ENCODE results near the gene HERC4. TPM values are rescaled to one million over a fixed set of nuclear protein-coding genes. Genes with fewer than 3 reads are reported as not detected.

HERC4 gene
- total and polyA plus RNA-seq, 2 donors (not counting 3 experiments of a cell fraction or from before 2014, with no cell fraction given) = 10.6 to 73.7 TPM

- H3K79me2 ChIP-seq (ENCODE audit: control insufficient read depth, insufficient read depth, low read length) = no peaks in the 10 kb centered on the region
These were observed 85.0 kb downstream of the HERC4 start for GRCh38 chr10:67990093-67990492.

More at GRCh38 chr10:67990093-67990492, 85.0 kb downstream of the HERC4 start:
- H2AFZ ChIP-seq (ENCODE audit: low read depth, low read length) = no peak overlapping the region
- no peak overlapping the region for H3K4me3 ChIP-seq (replicated peaks in 1 of 3; ENCODE audit: insufficient read depth in 1 of 3, low read depth in 1 of 3, low read length in 3 of 3)
- no peak for FAIRE-seq
- no peak overlapping the region for H3K4me2 ChIP-seq (ENCODE audit: insufficient read depth, low read length)
- ChIA-PET CTCF (no interaction called here), POLR2A (no interaction called here)
- no peaks in the 10 kb centered on the region for H3K9me1 ChIP-seq (replicated peaks; ENCODE audit: control insufficient read depth, extremely low read depth, insufficient read depth, low read length)
- no peaks in the 10 kb centered on the region for H3K9me3 ChIP-seq (replicated peaks; ENCODE audit: control insufficient read depth, insufficient read depth, low read length)
- no peaks in the 10 kb centered on the region for H3K27me3 ChIP-seq (ENCODE audit: control insufficient read depth in 2 of 2, insufficient read depth in 2 of 2, low read length in 2 of 2)
- H3K36me3 ChIP-seq (ENCODE audit: control insufficient read depth in 2 of 2, extremely low read depth in 1 of 2, insufficient read depth in 2 of 2, low read length in 2 of 2) = peaks cover 3 to 16% of the 10 kb centered on the region in 2 experiments
- intact Hi-C loops (cut with micrococcal nuclease) (no loop called here), dilution Hi-C loops (cut with MboI; ENCODE audit: extremely low pct_ligation_motif_present, low sequenced_read_pairs) (no loop called here)
- TF ChIP-seq, protein P1, sequence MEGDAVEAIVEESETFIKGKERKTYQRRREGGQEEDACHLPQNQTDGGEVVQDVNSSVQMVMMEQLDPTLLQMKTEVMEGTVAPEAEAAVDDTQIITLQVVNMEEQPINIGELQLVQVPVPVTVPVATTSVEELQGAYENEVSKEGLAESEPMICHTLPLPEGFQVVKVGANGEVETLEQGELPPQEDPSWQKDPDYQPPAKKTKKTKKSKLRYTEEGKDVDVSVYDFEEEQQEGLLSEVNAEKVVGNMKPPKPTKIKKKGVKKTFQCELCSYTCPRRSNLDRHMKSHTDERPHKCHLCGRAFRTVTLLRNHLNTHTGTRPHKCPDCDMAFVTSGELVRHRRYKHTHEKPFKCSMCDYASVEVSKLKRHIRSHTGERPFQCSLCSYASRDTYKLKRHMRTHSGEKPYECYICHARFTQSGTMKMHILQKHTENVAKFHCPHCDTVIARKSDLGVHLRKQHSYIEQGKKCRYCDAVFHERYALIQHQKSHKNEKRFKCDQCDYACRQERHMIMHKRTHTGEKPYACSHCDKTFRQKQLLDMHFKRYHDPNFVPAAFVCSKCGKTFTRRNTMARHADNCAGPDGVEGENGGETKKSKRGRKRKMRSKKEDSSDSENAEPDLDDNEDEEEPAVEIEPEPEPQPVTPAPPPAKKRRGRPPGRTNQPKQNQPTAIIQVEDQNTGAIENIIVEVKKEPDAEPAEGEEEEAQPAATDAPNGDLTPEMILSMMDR (IDR thresholded peaks at IDR 0.05; ENCODE audit: extremely low read depth in 1 of 2, insufficient read depth in 1 of 2, low read depth in 1 of 2, low read length in 2 of 2) = no peak
- TF ChIP-seq POLR2A (IDR thresholded peaks at IDR 0.05; ENCODE audit: low read depth, low read length) (no peak), MAX (IDR thresholded peaks at IDR 0.05; ENCODE audit: insufficient read depth, insufficient read length) (no peak), MYC (IDR thresholded peaks at IDR 0.05; ENCODE audit: low read depth, low read length) (no peak), GATA2 (IDR thresholded peaks at IDR 0.05; ENCODE audit: insufficient read depth, insufficient read length, low read depth, low read length) (no peak), JUN (IDR thresholded peaks at IDR 0.05; ENCODE audit: borderline replicate concordance, insufficient read depth, insufficient read length, low read depth) (no peak), FOS (IDR thresholded peaks at IDR 0.05; ENCODE audit: borderline replicate concordance, insufficient read depth, low read length) (no peak), EZH2 (IDR thresholded peaks at IDR 0.05; ENCODE audit: borderline replicate concordance, low read depth, low read length, severe bottlenecking) (no peak), POLR2AphosphoS5 (IDR thresholded peaks at IDR 0.05; ENCODE audit: insufficient read depth, low read depth, low read length) (no peak)
- no peaks in the 10 kb centered on the region for H4K20me1 ChIP-seq (replicated peaks; ENCODE audit: control insufficient read depth, extremely low read depth, insufficient read depth, low read length)
- H3K4me1 ChIP-seq (ENCODE audit: control insufficient read depth, extremely low read depth, insufficient read depth, low read length) = no peaks in the 10 kb centered on the region
- H3K27ac ChIP-seq (ENCODE audit: insufficient read depth, low read depth, low read length) = no peak overlapping the region
- no peak overlapping the region for H3K9ac ChIP-seq (replicated peaks; ENCODE audit: extremely low read depth, insufficient read depth, low read length)
- no TSS peak for BruUV-seq (replicated peaks)
- DNase-seq (ENCODE audit: low read depth, low spot score) = no peak

Data from endothelial cell of umbilical vein (primary cell).